ENCODE results near the gene LPIN1.

- TF ChIP-seq CTCF (IDR thresholded peaks at IDR 0.05; ENCODE audit: poor library complexity) = no peak
- TF ChIP-seq EZH2 (IDR thresholded peaks at IDR 0.05; ENCODE audit: borderline replicate concordance) = no peak
- TF ChIP-seq EZH2phosphoT487 (IDR thresholded peaks at IDR 0.05; ENCODE audit: low read depth, severe bottlenecking, unreplicated experiment) = no peak
These were observed 7.0 kb downstream of the LPIN1 start for GRCh38 chr2:11753452-11753885.
